WTC11 (cell line): Measurements from ENCODE around the gene PAXIP1. TPM values are rescaled to one million over a fixed set of nuclear protein-coding genes. Genes with fewer than 3 reads are reported as not detected.

Source experiments
- ATAC-seq: fragments of 200-7000 bp; cut with Tn5 transposase; 2 replicates; pipeline ENCODE4 v1.10.0; 2021; ENCODE audit warnings: mild to moderate bottlenecking, moderate library complexity
- CTCF ChIA-PET: fragments of 300-600 bp; sonication (Branson Sonifier 250); formaldehyde crosslinking; loops from one replicate; lab custom pipeline; 2021; ENCODE audit warnings: antibody characterized with exemption; lab: Charles Lee
- POLR2A ChIA-PET: fragments of 350-600 bp; sonication (Branson Sonifier 250); formaldehyde crosslinking; loops from one replicate; lab custom pipeline; 2021; ENCODE audit warnings: antibody characterized with exemption; lab: Charles Lee
- DNase-seq: peaks from one replicate; pipeline ENCODE4 v3.0.0; 2021; ENCODE audit warnings: low spot score
- H3K27ac Mint-ChIP-seq: 2 replicates; pipeline ENCODE4 v1.8.0; 2021; ENCODE audit warnings: mixed read lengths
- H3K27me3 Mint-ChIP-seq: 2 replicates; pipeline ENCODE4 v1.8.0; 2021; ENCODE audit warnings: low read depth, mild to moderate bottlenecking, moderate library complexity, mixed read lengths
- H3K36me3 Mint-ChIP-seq: 2 replicates; pipeline ENCODE4 v1.8.0; 2021; ENCODE audit warnings: mixed read lengths
- H3K4me1 Mint-ChIP-seq: 2 replicates; pipeline ENCODE4 v1.8.0; 2022; ENCODE audit warnings: mixed read lengths
- H3K4me3 Mint-ChIP-seq: 2 replicates; pipeline ENCODE4 v1.8.0; 2021; ENCODE audit warnings: mild to moderate bottlenecking, moderate library complexity, mixed read lengths
- H3K9me3 Mint-ChIP-seq: 2 replicates; pipeline ENCODE4 v1.8.0; 2021; ENCODE audit warnings: mixed read lengths
- AFF4 ChIP-seq: sonication (generic); formaldehyde crosslinking; IDR thresholded peaks from 2 replicates; pipeline ENCODE4 v1.8.1; 2023; ENCODE audit warnings: mild to moderate bottlenecking, missing genetic modification reagents, borderline replicate concordance
- CREM ChIP-seq: sonication (generic); formaldehyde crosslinking; IDR thresholded peaks from 2 replicates; pipeline ENCODE4 v1.8.1; 2022; ENCODE audit warnings: mild to moderate bottlenecking, missing genetic modification reagents, moderate library complexity
- ESRRA ChIP-seq: sonication (generic); formaldehyde crosslinking; IDR thresholded peaks from 2 replicates; pipeline ENCODE4 v1.8.1; 2022; ENCODE audit warnings: mild to moderate bottlenecking, missing genetic modification reagents, borderline replicate concordance
- GTF2I ChIP-seq: fragments of 250-450 bp; sonication (Bioruptor Pico); conservative IDR thresholded peaks from 2 replicates; pipeline ENCODE4 v1.4.0; 2021; ENCODE audit warnings: mild to moderate bottlenecking
- IRF1 ChIP-seq: sonication (generic); formaldehyde crosslinking; IDR thresholded peaks from 2 replicates; pipeline ENCODE4 v1.8.0; 2023; ENCODE audit warnings: missing genetic modification reagents
- JAZF1 ChIP-seq: fragments of 250-450 bp; sonication (Bioruptor Pico); IDR thresholded peaks from 2 replicates; pipeline ENCODE4 v1.9.0; 2021; ENCODE audit warnings: moderate library complexity, mild to moderate bottlenecking, inconsistent platforms
- KAT7 ChIP-seq: sonication (generic); formaldehyde crosslinking; IDR thresholded peaks from 2 replicates; pipeline ENCODE4 v1.8.1; 2023; ENCODE audit warnings: missing genetic modification reagents, mild to moderate bottlenecking, borderline replicate concordance
- MAX ChIP-seq: sonication (generic); formaldehyde crosslinking; IDR thresholded peaks from 2 replicates; pipeline ENCODE4 v1.8.0; 2022; ENCODE audit warnings: mild to moderate bottlenecking, missing genetic modification reagents
- MYBL2 ChIP-seq: sonication (generic); formaldehyde crosslinking; IDR thresholded peaks from 2 replicates; pipeline ENCODE4 v1.8.1; 2023; ENCODE audit warnings: mild to moderate bottlenecking, moderate library complexity, missing genetic modification reagents
- OVOL2 ChIP-seq: fragments of 250-450 bp; sonication (Bioruptor Pico); IDR thresholded peaks from 2 replicates; pipeline ENCODE4 v1.9.0; 2021; ENCODE audit warnings: mild to moderate bottlenecking, borderline replicate concordance
- SMAD4 ChIP-seq: sonication (generic); formaldehyde crosslinking; IDR thresholded peaks from 2 replicates; pipeline ENCODE4 v1.8.0; 2022; ENCODE audit warnings: mild to moderate bottlenecking, missing genetic modification reagents
- TEAD4 ChIP-seq: sonication (generic); formaldehyde crosslinking; IDR thresholded peaks from 2 replicates; pipeline ENCODE4 v1.8.0; 2022; ENCODE audit warnings: mild to moderate bottlenecking, missing genetic modification reagents
- ZMAT4 ChIP-seq: fragments of 250-450 bp; sonication (Bioruptor Pico); IDR thresholded peaks from 2 replicates; pipeline ENCODE4 v1.9.0; 2021; ENCODE audit warnings: mild to moderate bottlenecking
- ZNF317 ChIP-seq: sonication (generic); formaldehyde crosslinking; IDR thresholded peaks from 2 replicates; pipeline ENCODE4 v1.8.1; 2023; ENCODE audit warnings: low read depth, mild to moderate bottlenecking, moderate library complexity, missing genetic modification reagents, borderline replicate concordance
- total RNA-seq: library from RNA; stranded (reverse); gene quantifications from 3 replicates; pipeline ENCODE4 v1.2.3, GENCODE V29; 2021
- TF ChIP-seq, protein P1 (sequence below): sonication (generic); formaldehyde crosslinking; IDR thresholded peaks from 2 replicates; pipeline ENCODE4 v1.8.0; 2022; ENCODE audit warnings: mild to moderate bottlenecking, missing genetic modification reagents
- TF ChIP-seq, protein P2 (sequence below): sonication (generic); formaldehyde crosslinking; IDR thresholded peaks from 2 replicates; pipeline ENCODE4 v1.8.1; 2022; ENCODE audit warnings: low read depth, missing genetic modification reagents, borderline replicate concordance
- TF ChIP-seq, protein P3 (sequence below): sonication (generic); formaldehyde crosslinking; conservative IDR thresholded peaks from 2 replicates; pipeline ENCODE4 v1.8.1; 2023; ENCODE audit warnings: mild to moderate bottlenecking, low read depth, missing genetic modification reagents, moderate library complexity
- TF ChIP-seq, protein P4 (sequence below): fragments of 200-600 bp; IDR thresholded peaks from 2 replicates; pipeline ENCODE4 v1.8.0; 2022; ENCODE audit warnings: antibody characterized with exemption

PAXIP1 gene
- total RNA-seq, 1 experiment from 2014 or later: 34.1 TPM

GRCh38 chr7:154986200-154986945 is 16.6 kb downstream of the PAXIP1 start:
- DNase-seq (no peak), ATAC-seq (no peak)
- CTCF ChIA-PET: interaction anchor here (0.9 to 1.9 kb wide), 2 partner anchors 33 kb away, joined by 4 to 5 read pairs; no protein-coding TSS in a partner anchor
- no peaks in the 10 kb centered on the region for H3K4me1 Mint-ChIP-seq
- no peak overlapping the region for H3K4me3 Mint-ChIP-seq
- H3K27ac Mint-ChIP-seq: no peak overlapping the region
- H3K36me3 Mint-ChIP-seq: peaks cover 33% of the 10 kb centered on the region
- POLR2A ChIA-PET: interaction anchor here (0.6 kb wide), 1 partner anchor 15 kb away, joined by 3 read pairs; no protein-coding TSS in a partner anchor
- no peaks in the 10 kb centered on the region for H3K27me3 Mint-ChIP-seq
- TF ChIP-seq MYBL2 (CRISPR knock-in tag) (no peak), MAX (CRISPR knock-in tag) (no peak), ZNF317 (CRISPR knock-in tag) (no peak), GTF2I (no peak), JAZF1 (CRISPR knock-in tag) (no peak), AFF4 (CRISPR knock-in tag) (no peak), IRF1 (CRISPR knock-in tag) (no peak), CREM (CRISPR knock-in tag) (no peak), KAT7 (CRISPR knock-in tag) (no peak), ZMAT4 (CRISPR knock-in tag) (no peak), TEAD4 (CRISPR knock-in tag) (no peak), SMAD4 (CRISPR knock-in tag) (no peak), OVOL2 (CRISPR knock-in tag) (no peak), ESRRA (CRISPR knock-in tag) (no peak)
- TF ChIP-seq, protein P1, sequence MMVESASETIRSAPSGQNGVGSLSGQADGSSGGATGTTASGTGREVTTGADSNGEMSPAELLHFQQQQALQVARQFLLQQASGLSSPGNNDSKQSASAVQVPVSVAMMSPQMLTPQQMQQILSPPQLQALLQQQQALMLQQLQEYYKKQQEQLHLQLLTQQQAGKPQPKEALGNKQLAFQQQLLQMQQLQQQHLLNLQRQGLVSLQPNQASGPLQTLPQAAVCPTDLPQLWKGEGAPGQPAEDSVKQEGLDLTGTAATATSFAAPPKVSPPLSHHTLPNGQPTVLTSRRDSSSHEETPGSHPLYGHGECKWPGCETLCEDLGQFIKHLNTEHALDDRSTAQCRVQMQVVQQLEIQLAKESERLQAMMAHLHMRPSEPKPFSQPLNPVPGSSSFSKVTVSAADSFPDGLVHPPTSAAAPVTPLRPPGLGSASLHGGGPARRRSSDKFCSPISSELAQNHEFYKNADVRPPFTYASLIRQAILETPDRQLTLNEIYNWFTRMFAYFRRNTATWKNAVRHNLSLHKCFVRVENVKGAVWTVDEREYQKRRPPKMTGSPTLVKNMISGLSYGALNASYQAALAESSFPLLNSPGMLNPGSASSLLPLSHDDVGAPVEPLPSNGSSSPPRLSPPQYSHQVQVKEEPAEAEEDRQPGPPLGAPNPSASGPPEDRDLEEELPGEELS (CRISPR knock-in tag): no peak
- TF ChIP-seq, protein P2, sequence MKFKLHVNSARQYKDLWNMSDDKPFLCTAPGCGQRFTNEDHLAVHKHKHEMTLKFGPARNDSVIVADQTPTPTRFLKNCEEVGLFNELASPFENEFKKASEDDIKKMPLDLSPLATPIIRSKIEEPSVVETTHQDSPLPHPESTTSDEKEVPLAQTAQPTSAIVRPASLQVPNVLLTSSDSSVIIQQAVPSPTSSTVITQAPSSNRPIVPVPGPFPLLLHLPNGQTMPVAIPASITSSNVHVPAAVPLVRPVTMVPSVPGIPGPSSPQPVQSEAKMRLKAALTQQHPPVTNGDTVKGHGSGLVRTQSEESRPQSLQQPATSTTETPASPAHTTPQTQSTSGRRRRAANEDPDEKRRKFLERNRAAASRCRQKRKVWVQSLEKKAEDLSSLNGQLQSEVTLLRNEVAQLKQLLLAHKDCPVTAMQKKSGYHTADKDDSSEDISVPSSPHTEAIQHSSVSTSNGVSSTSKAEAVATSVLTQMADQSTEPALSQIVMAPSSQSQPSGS (CRISPR knock-in tag): no peak
- TF ChIP-seq, protein P3, sequence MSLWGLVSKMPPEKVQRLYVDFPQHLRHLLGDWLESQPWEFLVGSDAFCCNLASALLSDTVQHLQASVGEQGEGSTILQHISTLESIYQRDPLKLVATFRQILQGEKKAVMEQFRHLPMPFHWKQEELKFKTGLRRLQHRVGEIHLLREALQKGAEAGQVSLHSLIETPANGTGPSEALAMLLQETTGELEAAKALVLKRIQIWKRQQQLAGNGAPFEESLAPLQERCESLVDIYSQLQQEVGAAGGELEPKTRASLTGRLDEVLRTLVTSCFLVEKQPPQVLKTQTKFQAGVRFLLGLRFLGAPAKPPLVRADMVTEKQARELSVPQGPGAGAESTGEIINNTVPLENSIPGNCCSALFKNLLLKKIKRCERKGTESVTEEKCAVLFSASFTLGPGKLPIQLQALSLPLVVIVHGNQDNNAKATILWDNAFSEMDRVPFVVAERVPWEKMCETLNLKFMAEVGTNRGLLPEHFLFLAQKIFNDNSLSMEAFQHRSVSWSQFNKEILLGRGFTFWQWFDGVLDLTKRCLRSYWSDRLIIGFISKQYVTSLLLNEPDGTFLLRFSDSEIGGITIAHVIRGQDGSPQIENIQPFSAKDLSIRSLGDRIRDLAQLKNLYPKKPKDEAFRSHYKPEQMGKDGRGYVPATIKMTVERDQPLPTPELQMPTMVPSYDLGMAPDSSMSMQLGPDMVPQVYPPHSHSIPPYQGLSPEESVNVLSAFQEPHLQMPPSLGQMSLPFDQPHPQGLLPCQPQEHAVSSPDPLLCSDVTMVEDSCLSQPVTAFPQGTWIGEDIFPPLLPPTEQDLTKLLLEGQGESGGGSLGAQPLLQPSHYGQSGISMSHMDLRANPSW (CRISPR knock-in tag): no peak
- TF ChIP-seq, protein P4, sequence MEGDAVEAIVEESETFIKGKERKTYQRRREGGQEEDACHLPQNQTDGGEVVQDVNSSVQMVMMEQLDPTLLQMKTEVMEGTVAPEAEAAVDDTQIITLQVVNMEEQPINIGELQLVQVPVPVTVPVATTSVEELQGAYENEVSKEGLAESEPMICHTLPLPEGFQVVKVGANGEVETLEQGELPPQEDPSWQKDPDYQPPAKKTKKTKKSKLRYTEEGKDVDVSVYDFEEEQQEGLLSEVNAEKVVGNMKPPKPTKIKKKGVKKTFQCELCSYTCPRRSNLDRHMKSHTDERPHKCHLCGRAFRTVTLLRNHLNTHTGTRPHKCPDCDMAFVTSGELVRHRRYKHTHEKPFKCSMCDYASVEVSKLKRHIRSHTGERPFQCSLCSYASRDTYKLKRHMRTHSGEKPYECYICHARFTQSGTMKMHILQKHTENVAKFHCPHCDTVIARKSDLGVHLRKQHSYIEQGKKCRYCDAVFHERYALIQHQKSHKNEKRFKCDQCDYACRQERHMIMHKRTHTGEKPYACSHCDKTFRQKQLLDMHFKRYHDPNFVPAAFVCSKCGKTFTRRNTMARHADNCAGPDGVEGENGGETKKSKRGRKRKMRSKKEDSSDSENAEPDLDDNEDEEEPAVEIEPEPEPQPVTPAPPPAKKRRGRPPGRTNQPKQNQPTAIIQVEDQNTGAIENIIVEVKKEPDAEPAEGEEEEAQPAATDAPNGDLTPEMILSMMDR: no peak
- TF ChIP-seq, all 79 proteins: peak for 0
- no peaks in the 10 kb centered on the region for H3K9me3 Mint-ChIP-seq
